HEK293 (cell line): ENCODE measurements around the gene CCM2.

Experiments used
- CTCF ChIA-PET: fragments of 350-600 bp; formaldehyde crosslinking; extraction: SDS; loops from one replicate; lab custom pipeline; 2021; ENCODE audit warnings: antibody characterized with exemption; lab: Yijun Ruan, JAX
- POLR2A ChIA-PET: fragments of 300-600 bp; formaldehyde crosslinking; extraction: SDS; loops from one replicate; lab custom pipeline; 2020; ENCODE audit warnings: antibody characterized with exemption, inconsistent platforms; lab: Yijun Ruan, JAX
- H3K27ac ChIP-seq: fragments of 200-500 bp; sonication (Bioruptor generic); 2 replicates; pipeline ENCODE4 v1.5.1; 2014; ENCODE audit warnings: low read depth, low read length, control low read depth, inconsistent platforms; ENCODE audit errors: extremely low read depth
- H3K36me3 ChIP-seq, 2 experiments: fragments of 200-500 bp in 1 of 2; sonication (Bioruptor generic) in 1 of 2; 1 replicate in 1 of 2; 2 replicates in 1 of 2; pipeline ENCODE4 v1.5.1; 2014 to 2017; ENCODE audit warnings: inconsistent platforms in 2 of 2, low read length in 2 of 2; ENCODE audit not compliant: control insufficient read depth in 2 of 2, insufficient read depth in 1 of 2
- H3K4me1 ChIP-seq: fragments of 200-500 bp; sonication (Bioruptor generic); 2 replicates; pipeline ENCODE4 v1.5.1; 2014; ENCODE audit warnings: mild to moderate bottlenecking, low read length, inconsistent platforms; ENCODE audit not compliant: control insufficient read depth, insufficient read depth
- H3K4me3 ChIP-seq: 2 replicates; pipeline ENCODE4 v1.5.1; 2011; ENCODE audit warnings: low read depth, mild to moderate bottlenecking, control low read depth, low read length, moderate library complexity
- H3K9me3 ChIP-seq: fragments of 200-500 bp; sonication (Bioruptor generic); 2 replicates; pipeline ENCODE4 v1.5.1; 2014; ENCODE audit warnings: low read depth, low read length, inconsistent platforms; ENCODE audit not compliant: control insufficient read depth, insufficient read depth
- GLIS1 ChIP-seq: fragments of 450-650 bp; formaldehyde crosslinking; IDR thresholded peaks from 2 replicates; pipeline ENCODE4 v1.5.1; 2016; ENCODE audit warnings: missing biosample characterization, missing genetic modification characterization
- MEIS1 ChIP-seq: sonication (generic); formaldehyde crosslinking; IDR thresholded peaks from 2 replicates; pipeline ENCODE4 v1.8.1; 2022; ENCODE audit warnings: missing genetic modification reagents, mild to moderate bottlenecking, borderline replicate concordance
- OVOL3 ChIP-seq: fragments of 450-650 bp; formaldehyde crosslinking; IDR thresholded peaks from 2 replicates; pipeline ENCODE4 v1.5.1; 2016; ENCODE audit warnings: missing biosample characterization, missing genetic modification characterization
- PATZ1 ChIP-seq: fragments of 450-650 bp; formaldehyde crosslinking; IDR thresholded peaks from 2 replicates; pipeline ENCODE4 v1.5.1; 2016; ENCODE audit warnings: missing biosample characterization, missing genetic modification characterization
- SP2 ChIP-seq: fragments of 450-650 bp; formaldehyde crosslinking; IDR thresholded peaks from 2 replicates; pipeline ENCODE4 v1.5.1; 2016; ENCODE audit warnings: missing biosample characterization, missing genetic modification characterization
- ZBTB20 ChIP-seq: fragments of 450-650 bp; formaldehyde crosslinking; IDR thresholded peaks from 2 replicates; pipeline ENCODE4 v1.5.1; 2016; ENCODE audit warnings: missing biosample characterization, missing genetic modification characterization
- ZBTB8A ChIP-seq: fragments of 450-650 bp; formaldehyde crosslinking; IDR thresholded peaks from 2 replicates; pipeline ENCODE4 v1.5.1; 2016; ENCODE audit warnings: missing biosample characterization, missing genetic modification characterization
- ZFP69B ChIP-seq: fragments of 450-650 bp; formaldehyde crosslinking; IDR thresholded peaks from 2 replicates; pipeline ENCODE4 v1.5.1; 2016; ENCODE audit warnings: missing biosample characterization, missing genetic modification characterization
- ZNF112 ChIP-seq: fragments of 450-650 bp; formaldehyde crosslinking; IDR thresholded peaks from 2 replicates; pipeline ENCODE4 v1.5.0; 2017; ENCODE audit warnings: missing biosample characterization, missing genetic modification characterization
- ZNF302 ChIP-seq: fragments of 450-650 bp; formaldehyde crosslinking; IDR thresholded peaks from 2 replicates; pipeline ENCODE4 v1.5.1; 2016; ENCODE audit warnings: missing biosample characterization, missing genetic modification characterization, low read depth
- ZNF391 ChIP-seq: fragments of 450-650 bp; formaldehyde crosslinking; IDR thresholded peaks from 2 replicates; pipeline ENCODE4 v1.5.1; 2016; ENCODE audit warnings: low read depth, missing biosample characterization, missing genetic modification characterization, borderline replicate concordance
- ZNF48 ChIP-seq: fragments of 450-650 bp; formaldehyde crosslinking; IDR thresholded peaks from 2 replicates; pipeline ENCODE4 v1.5.1; 2016; ENCODE audit warnings: missing biosample characterization, missing genetic modification characterization
- ZNF548 ChIP-seq: fragments of 450-650 bp; formaldehyde crosslinking; IDR thresholded peaks from 2 replicates; pipeline ENCODE4 v1.5.1; 2016; ENCODE audit warnings: missing biosample characterization, missing genetic modification characterization
- ZNF621 ChIP-seq: fragments of 450-650 bp; formaldehyde crosslinking; IDR thresholded peaks from 2 replicates; pipeline ENCODE4 v1.5.1; 2017; ENCODE audit warnings: missing biosample characterization, missing genetic modification characterization
- ZNF629 ChIP-seq: fragments of 450-650 bp; formaldehyde crosslinking; IDR thresholded peaks from 2 replicates; pipeline ENCODE4 v1.5.1; 2017; ENCODE audit warnings: missing biosample characterization, missing genetic modification characterization
- ZNF639 ChIP-seq: fragments of 450-650 bp; formaldehyde crosslinking; IDR thresholded peaks from 2 replicates; pipeline ENCODE4 v1.5.1; 2016; ENCODE audit warnings: missing biosample characterization, missing genetic modification characterization
- ZNF76 ChIP-seq: fragments of 450-650 bp; formaldehyde crosslinking; IDR thresholded peaks from 2 replicates; pipeline ENCODE4; 2016; ENCODE audit warnings: low read depth, missing biosample characterization, missing genetic modification characterization, borderline replicate concordance
- ZXDB ChIP-seq: fragments of 450-650 bp; formaldehyde crosslinking; IDR thresholded peaks from 2 replicates; pipeline ENCODE4 v1.5.1; 2016; ENCODE audit warnings: missing biosample characterization, missing genetic modification characterization
- TF ChIP-seq, protein P1 (sequence below): fragments of 450-650 bp; formaldehyde crosslinking; IDR thresholded peaks from 2 replicates; pipeline ENCODE4 v1.5.1; 2017; ENCODE audit warnings: missing biosample characterization, missing genetic modification characterization
- TF ChIP-seq, protein P2 (sequence below): fragments of 450-650 bp; formaldehyde crosslinking; IDR thresholded peaks from 2 replicates; pipeline ENCODE4 v1.5.1; 2016; ENCODE audit warnings: missing biosample characterization, missing genetic modification characterization

The CCM2 gene

DNA sequence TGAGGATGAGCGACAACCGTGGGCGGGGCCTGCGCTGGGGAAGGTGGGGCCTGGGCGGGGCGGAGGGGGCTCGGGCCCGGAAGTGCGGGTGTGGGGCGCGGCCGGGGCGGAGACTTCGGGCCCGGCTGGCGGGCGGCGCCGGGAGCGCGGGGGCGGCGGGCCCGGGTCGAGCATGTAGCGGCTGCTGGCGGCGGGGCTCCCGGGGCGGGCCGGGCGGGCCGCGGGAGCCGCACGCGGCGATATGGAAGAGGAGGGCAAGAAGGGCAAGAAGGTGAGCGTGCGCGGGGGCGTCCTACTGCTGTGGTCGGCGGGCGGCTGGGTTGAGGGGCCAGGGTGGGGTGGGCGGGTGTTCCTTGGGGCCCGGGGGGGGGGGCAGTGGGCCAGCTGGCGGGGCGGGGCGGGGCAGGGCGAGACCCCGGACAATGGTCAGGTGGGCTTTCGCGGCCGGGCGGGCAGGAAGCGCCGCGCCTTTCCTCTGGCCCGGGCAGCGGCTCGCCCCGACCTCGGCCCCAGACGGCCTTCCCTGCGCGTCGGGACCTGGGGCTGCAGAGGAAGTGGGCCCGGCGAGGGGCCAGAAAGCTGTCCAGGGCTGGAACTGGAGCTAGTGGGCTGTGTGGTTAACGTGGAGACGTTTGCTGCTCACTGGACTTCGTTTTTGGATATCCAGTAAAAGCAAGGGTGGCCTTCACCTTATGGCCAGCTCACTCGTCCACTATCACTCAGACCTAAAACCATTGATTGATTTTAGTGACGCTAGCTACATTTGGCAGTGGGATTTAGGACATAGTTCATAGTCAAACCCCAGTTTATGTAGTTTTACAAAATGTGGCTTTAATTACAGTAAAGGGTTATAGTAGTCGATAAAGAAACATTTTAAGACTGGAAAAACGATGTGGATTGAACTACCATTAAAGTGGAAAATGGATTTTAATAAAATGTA is at the start of gene CCM2:
Gene CCM2, plus strand, starts transcription at position 109 of the 940 bp plus-strand sequence. Its CDS starts 133 bp downstream, at position 242.
- TF ChIP-seq SP2 (tag by site-specific recombination) (peak; percentile 11; the same call in 1 of the 2 replicates), ZBTB20 (tag by site-specific recombination) (peak; percentile 63), GLIS1 (no peak), PATZ1 (tag by site-specific recombination) (0 out of 2 replicates have a peak, but pooled peaks have one; percentile 12), ZXDB (tag by site-specific recombination) (no peak), ZNF48 (tag by site-specific recombination) (no peak), OVOL3 (no peak), ZFP69B (tag by site-specific recombination) (peak; percentile 42; the same call in 1 of the 2 replicates), ZNF302 (tag by site-specific recombination) (no peak), ZNF76 (tag by site-specific recombination) (no peak), ZNF629 (tag by site-specific recombination) (no peak), ZNF621 (tag by site-specific recombination) (no peak), ZNF548 (tag by site-specific recombination) (no peak), ZNF112 (no peak)
- TF ChIP-seq, protein P1, sequence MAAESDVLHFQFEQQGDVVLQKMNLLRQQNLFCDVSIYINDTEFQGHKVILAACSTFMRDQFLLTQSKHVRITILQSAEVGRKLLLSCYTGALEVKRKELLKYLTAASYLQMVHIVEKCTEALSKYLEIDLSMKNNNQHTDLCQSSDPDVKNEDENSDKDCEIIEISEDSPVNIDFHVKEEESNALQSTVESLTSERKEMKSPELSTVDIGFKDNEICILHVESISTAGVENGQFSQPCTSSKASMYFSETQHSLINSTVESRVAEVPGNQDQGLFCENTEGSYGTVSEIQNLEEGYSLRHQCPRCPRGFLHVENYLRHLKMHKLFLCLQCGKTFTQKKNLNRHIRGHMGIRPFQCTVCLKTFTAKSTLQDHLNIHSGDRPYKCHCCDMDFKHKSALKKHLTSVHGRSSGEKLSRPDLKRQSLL (tag by site-specific recombination), result no peak
- TF ChIP-seq, protein P2, sequence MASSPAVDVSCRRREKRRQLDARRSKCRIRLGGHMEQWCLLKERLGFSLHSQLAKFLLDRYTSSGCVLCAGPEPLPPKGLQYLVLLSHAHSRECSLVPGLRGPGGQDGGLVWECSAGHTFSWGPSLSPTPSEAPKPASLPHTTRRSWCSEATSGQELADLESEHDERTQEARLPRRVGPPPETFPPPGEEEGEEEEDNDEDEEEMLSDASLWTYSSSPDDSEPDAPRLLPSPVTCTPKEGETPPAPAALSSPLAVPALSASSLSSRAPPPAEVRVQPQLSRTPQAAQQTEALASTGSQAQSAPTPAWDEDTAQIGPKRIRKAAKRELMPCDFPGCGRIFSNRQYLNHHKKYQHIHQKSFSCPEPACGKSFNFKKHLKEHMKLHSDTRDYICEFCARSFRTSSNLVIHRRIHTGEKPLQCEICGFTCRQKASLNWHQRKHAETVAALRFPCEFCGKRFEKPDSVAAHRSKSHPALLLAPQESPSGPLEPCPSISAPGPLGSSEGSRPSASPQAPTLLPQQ (tag by site-specific recombination), result peak; percentile 68; the same call in 1 of the 2 replicates
- H3K4me3 ChIP-seq, result peak within 1 kb of the TSS; percentile 58
- peak within 1 kb of the TSS; percentile 75 for H3K27ac ChIP-seq
- no peaks in the 10 kb centered on the region for H3K9me3 ChIP-seq
- POLR2A ChIA-PET, result interaction anchor here (0.6 to 3.3 kb wide), 25 partner anchors 9 to 502 kb away, joined by 3 to 24 read pairs (median 4); partner anchors contain the start of genes DDX56, NACAD, OGDH and PURB
- H3K4me1 ChIP-seq, result peaks cover 5% of the 10 kb centered on the region; the same call in 1 of the 2 replicates
- CTCF ChIA-PET, result interaction anchor here (0.6 to 3.0 kb wide), 2 partner anchors 27 to 1745 kb away, joined by 3 to 14 read pairs; no protein-coding TSS in a partner anchor
- no peaks in the 10 kb centered on the region; a peak in 1 of 3 replicates for H3K36me3 ChIP-seq

GRCh38 chr7:44953156-44953555 is 46.8 kb upstream of the CCM2 start:
- Histone ChIP-seq H3K27ac (no peak overlapping the region), H3K4me3 (no peak overlapping the region), H3K36me3 (no peaks in the 10 kb centered on the region), H3K9me3 (no peaks in the 10 kb centered on the region), H3K4me1 (no peaks in the 10 kb centered on the region)
- TF ChIP-seq ZNF391 (tag by site-specific recombination), result no peak
- TF ChIP-seq ZNF639 (tag by site-specific recombination), result no peak
- no peak for TF ChIP-seq ZBTB8A
- TF ChIP-seq MEIS1 (CRISPR knock-in tag), result no peak
- ChIA-PET POLR2A (no interaction called here), CTCF (no interaction called here)
